Articular chondrocyte of knee joint (primary cell): ENCODE results near the gene LMAN2. TPM values are rescaled to one million over a fixed set of nuclear protein-coding genes. Genes with fewer than 3 reads are reported as not detected.

Experiments used
- total RNA-seq: library from RNA; depleted of rRNA; stranded (reverse); fragments of >200 nt; gene quantifications from 2 replicates; pipeline ENCODE4 v1.2.3, GENCODE V29; 2012

LMAN2 gene, protein sequence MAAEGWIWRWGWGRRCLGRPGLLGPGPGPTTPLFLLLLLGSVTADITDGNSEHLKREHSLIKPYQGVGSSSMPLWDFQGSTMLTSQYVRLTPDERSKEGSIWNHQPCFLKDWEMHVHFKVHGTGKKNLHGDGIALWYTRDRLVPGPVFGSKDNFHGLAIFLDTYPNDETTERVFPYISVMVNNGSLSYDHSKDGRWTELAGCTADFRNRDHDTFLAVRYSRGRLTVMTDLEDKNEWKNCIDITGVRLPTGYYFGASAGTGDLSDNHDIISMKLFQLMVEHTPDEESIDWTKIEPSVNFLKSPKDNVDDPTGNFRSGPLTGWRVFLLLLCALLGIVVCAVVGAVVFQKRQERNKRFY
- total RNA-seq = 275 and 291 TPM in 2 replicates

DNA sequence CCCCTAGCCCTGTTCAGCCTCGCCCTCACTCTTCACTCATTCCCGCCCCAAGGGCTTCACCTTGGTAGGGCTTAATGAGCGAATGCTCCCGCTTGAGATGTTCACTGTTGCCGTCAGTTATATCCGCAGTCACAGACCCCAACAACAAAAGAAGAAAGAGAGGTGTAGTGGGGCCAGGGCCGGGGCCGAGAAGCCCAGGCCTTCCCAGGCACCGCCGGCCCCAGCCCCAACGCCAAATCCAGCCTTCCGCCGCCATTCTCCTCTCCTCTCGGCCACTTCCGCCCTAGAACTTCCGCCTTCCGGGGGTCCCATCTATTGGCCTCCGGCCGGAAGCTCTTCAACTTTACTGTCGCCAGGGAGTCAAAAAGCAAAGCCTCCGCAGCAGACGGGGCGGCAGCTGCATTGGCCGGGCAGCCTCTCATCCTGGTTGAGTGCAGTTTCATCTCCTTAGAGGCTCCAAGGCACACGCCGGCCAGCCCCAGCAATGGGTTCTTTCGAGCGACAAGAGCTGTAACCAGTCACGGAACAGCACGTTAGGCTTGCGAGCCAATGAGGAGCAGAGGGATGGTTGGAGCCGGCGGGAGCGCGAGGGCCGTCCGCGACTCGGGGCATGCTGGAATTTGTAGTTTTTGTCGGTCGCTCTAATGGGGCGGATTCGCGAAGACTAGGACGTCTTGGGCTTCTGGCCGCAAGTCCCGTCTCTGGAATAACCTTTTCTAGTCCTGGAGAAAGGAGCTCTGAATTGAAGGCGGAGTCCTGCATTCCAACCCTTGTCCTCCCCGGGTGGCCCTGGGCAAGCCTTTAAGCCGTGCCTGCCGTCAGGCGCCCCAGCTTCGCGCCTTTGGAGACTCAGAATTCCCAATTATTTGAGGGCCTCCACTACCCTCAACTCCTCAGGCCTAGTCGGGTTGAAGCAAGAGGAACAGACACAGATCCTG is at the start of gene LMAN2:
Gene LMAN2 (minus strand): TSS at position 277 of the 938 bp plus-strand sequence. CDS start 21 bp downstream, at position 256.

DNA sequence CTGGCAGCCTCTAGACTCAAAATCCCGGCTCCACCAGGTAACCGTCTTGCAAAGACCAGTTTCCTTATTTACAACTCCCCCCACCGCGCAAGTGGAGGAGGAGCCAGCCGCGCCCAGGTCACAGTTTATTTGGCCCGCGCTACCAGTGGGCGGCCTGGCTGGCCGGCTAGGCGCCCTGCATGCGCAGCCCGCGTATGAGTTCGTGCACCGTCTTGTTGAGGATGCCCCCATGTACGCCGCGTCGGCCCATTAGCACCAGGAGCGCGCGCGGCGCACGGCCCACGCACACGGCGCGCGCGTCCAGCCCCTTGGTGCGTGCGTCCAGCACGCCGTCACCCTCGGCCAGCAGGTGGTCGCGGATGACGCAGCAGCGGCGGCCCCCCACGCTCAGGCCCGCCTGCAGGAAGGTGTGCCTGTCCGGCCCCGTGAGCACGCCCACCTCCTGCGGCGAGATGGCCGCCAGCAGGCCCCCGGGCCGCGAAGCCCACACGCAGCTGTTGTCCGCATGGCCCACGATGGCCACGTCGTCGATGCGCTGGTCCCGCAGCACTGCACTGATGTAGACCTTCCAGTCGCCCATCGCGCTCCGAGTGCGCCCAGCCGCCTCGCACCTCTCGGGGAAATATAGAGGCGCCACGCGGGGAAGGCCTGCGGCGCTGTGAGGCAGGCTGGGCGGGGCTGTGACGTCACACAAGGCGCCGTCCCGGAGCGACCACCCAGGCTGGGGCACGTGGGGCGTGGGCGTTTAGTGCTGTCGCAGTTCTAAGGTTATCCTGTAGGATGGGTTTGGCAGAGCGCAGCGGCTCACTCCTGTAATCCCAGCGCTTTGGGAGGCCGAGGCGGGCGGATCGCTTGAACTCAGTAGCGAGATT is 48.8 kb upstream of the LMAN2 start, which contains the start of gene PFN3:
Gene PFN3 (minus strand): TSS at position 665 of the 872 bp plus-strand sequence. CDS start 85 bp downstream, at position 580.

DNA sequence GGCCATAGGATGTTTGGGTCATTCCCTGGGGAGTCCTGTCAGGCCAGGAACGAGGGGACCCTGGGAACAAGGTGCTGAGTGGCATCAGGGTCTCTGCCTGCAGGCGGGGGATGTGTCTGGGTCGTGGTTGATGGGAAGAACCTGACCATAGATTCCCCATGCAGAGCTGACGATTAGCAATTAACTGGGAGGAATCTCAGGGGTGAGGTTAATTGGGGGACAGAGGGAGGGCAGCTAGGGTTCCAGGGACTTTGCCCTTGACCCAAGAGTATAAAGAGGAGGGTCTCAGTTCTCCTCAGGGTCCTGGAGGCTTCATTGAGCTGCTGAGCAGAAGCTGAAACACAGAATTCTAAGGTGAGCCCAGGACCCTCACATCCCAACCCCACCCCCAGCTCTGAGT is 32.7 kb upstream of the LMAN2 start, which contains the start of gene SLC34A1:
Gene SLC34A1 (plus strand): TSS at position 301 of the 400 bp plus-strand sequence. CDS start 1,308 bp downstream, outside the sequence.

DNA sequence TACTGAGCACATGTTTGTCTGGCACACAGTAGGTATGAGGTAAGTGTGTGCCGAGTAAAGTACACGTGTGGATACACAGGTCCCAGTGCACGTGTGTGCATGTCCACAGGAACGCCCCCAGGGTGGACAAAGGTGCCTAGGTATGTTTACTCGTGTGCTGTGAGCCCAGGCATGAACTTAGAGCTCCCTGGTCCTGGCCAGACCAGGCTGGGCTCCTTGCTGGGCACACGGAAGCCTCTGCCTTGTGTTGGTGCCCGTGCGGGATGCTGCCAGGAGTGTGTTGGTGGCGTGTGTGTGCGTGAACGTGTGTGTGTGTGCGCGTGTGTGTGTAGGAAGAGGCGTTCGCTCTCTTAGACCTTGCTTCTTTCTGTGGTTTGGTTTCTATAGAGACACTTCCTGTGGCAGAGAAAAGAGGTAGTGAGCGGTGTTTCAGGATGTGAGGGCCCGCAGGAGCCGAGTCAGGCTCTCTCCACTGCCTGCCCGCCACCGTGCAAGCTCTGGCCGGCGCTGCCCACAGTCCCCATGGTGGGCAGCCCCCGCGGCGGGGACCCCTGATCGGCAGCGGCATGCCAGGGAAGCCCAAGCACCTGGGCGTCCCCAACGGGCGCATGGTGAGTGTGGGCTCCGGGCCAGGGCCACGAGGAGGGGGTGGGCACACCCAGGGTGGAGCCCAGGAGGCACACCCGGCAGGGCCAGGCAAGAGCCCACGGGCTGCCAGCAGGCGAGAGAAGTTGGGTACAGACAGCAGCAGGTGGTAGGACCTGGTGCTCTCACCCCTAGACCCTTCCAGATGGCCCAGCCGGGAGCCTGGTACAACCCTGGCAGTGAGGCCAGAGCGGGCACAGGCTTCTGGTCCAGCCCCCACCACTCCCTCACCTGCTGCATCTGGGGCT is 6.2 kb upstream of the LMAN2 start, which contains the start of gene RGS14:
Gene RGS14 (plus strand): TSS at position 466 of the 893 bp plus-strand sequence. CDS start 101 bp downstream, at position 567.

DNA sequence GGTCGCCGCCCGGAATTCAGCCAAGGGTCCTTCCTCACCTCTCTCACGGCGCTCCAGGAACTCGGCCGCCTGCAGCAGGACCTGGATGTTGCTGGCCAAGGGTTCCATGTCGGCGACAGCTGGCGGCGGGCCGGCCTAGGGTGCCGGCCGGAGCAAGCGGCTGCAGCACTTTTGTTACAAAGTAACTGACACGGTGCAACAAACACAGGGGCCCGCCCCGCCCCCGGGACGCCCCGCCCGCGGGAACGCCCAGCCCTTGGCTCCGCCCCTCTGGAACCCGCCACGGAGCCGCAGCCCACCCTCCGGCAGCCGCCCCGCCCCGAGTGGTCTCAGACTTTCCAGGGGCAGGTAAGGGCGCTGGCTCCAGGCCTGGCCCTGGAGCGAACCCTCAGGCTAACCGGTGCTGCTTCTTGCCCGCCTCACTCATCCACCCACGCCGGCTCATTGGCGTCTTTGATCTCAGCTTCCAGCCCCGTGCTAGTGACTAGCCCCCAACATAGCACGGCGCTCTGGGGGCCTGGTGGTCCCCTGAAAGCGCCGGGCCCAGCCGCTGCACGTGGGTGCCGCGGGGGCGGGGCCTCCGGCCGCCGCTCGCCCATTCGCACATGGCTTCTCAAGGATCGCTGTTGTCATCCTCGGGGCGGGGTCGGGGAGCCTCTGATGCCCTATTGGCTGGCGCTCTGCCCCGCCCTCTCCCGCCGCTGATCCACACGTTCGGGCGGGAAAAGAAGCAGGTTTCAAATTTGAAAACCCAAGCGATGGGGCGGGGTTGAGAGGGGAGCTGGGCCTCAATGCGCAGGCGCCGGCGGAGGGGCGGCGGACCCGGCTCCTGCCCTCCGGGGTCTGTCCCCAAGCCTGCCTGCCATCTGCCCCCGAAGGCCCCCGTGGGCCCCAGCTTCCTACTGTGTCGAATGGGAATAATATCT is 39.5 kb downstream of the LMAN2 start, which contains the start of gene MXD3:
Gene MXD3 (minus strand): TSS at position 176 of the 926 bp plus-strand sequence. CDS start 68 bp downstream, at position 108.

DNA sequence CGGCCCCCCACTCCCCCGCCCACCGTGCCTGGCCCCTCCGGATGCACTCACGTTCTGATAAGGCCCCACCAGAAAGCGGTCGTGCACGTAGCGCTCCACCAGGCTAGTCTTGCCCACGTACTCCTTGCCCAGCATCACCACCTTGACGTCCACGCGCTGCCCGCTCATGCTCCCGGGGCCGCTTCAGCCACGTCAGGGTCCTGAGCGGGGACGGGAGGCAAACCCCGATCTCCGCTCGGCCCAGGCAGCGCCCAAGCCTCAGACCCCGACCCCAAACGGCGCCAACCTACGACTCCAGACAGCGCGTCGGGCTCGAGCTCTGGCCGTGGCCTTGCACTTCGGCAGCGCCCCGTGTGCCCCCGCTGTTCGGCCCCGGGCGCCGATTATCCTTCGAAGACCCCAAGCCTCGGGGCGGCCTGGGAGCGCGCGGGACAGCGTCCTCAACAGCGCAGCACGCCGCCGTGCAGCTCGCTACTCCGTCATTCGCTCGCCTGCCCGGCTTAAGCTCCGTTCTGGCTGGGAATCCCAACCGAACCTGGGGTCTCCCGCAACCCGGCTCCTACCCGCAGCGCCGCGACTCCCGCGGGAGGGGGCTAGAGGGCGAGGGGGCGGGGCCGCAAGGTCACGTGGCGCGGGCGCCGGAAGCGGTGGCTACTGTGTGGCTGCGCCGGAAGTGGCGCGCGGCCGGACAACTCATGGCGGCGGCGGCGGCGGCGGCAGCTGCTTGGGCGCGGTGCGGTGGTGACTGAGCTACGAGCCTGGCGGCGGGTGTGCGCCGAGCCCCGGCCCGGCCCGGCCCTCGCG is 48.1 kb downstream of the LMAN2 start, which contains the start of the genes PRELID1 and RAB24:
Gene PRELID1 (plus strand): TSS at position 679 of the 804 bp plus-strand sequence. CDS start 187 bp downstream, outside the sequence.
Gene RAB24 (minus strand): TSS at position 599 of the 804 bp plus-strand sequence. CDS start 431 bp downstream, at position 168.

Other genes with a start within 250 kb of the LMAN2 start
- gene NSD1, start 217.9 kb downstream of the LMAN2 start, total RNA-seq = 54.6 and 55.8 TPM in 2 replicates
- gene RAB24, start 47.9 kb downstream of the LMAN2 start, total RNA-seq = 13.9 and 16.5 TPM in 2 replicates
- 83.1 and 89.0 TPM in 2 replicates for gene PRELID1, start 47.9 kb downstream of the LMAN2 start, total RNA-seq
- gene MXD3, start 39.8 kb downstream of the LMAN2 start, total RNA-seq = 5.7 and 9.5 TPM in 2 replicates
- 2.6 and 5.4 TPM in 2 replicates for gene RGS14, start 6.3 kb upstream of the LMAN2 start, total RNA-seq
- gene SLC34A1, start 32.8 kb upstream of the LMAN2 start, total RNA-seq = not detected in 2 replicates
- gene PFN3, start 49.0 kb upstream of the LMAN2 start, total RNA-seq = not detected in 2 replicates
- gene F12, start 57.9 kb upstream of the LMAN2 start, total RNA-seq = 0.26 TPM in 1 of 2 replicates, not detected in the other
- gene GRK6, start 75.0 kb upstream of the LMAN2 start, total RNA-seq = 11.5 and 12.8 TPM in 2 replicates
- gene PRR7, start 95.1 kb upstream of the LMAN2 start, total RNA-seq = 10.6 and 11.9 TPM in 2 replicates
- 64.5 and 74.5 TPM in 2 replicates for gene DBN1, start 122.0 kb upstream of the LMAN2 start, total RNA-seq
- 65.2 and 97.5 TPM in 2 replicates for gene PDLIM7, start 145.9 kb upstream of the LMAN2 start, total RNA-seq
- gene DOK3, start 158.2 kb upstream of the LMAN2 start, total RNA-seq = 0.54 and 0.91 TPM in 2 replicates
- 48.2 and 59.7 TPM in 2 replicates for gene DDX41, start 165.3 kb upstream of the LMAN2 start, total RNA-seq
- gene FAM193B, start 202.9 kb upstream of the LMAN2 start, total RNA-seq = 23.1 and 23.7 TPM in 2 replicates
- gene TMED9, start 240.5 kb upstream of the LMAN2 start, total RNA-seq = 111 and 123 TPM in 2 replicates
- 22.7 and 23.4 TPM in 2 replicates for gene B4GALT7, start 248.5 kb upstream of the LMAN2 start, total RNA-seq